Measurements from ENCODE around the gene EEF1G. TPM values are rescaled to one million over a fixed set of nuclear protein-coding genes. Genes with fewer than 3 reads are reported as not detected.

The EEF1G gene
- total and polyA plus RNA-seq, 2 of the 13 experiments (the other 11 are each of a cell fraction or from before 2014, with no cell fraction given) = 1,787 to 2,144 TPM

DNA sequence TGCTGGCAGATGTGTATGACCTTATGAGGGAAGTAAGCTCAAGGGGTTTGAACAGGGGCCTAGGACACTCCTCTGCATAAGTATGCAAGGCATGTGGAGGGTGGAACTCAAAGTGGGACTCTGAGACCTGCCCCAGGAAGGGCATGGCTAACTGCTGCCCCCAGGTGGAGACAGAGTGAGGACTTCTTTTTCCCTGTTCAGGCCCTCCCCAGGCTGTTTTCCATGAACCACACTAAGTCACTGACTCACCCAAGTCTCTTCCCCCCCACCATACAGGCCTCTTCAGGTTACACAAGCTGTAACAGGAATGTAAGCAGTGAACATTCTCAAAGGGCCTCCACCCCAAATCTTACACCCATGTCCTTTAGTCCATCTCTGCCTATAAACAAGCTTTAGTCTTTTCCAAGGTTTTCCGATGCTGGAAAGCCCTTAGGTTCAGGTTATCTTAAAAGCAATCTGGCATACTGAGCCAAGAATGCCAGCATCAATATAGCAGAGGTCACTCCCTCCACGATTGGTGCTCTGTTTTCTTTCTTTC is 13.1 kb downstream of the EEF1G start (continued):
- peak; percentile 44 to 82; a peak in 1 of 4 replicates for TF ChIP-seq HMGXB4 (CRISPR knock-in tag; IDR thresholded peaks at IDR 0.05; ENCODE audit: borderline replicate concordance in 1 of 2, low read depth in 1 of 2)
- no peak for TF ChIP-seq MTF2 (CRISPR knock-in tag; IDR thresholded peaks at IDR 0.05; ENCODE audit: borderline replicate concordance)
- TF ChIP-seq PPARG (CRISPR knock-in tag; conservative IDR thresholded peaks at IDR 0.05) = 0 out of 2 replicates have a peak, but pooled peaks have one; percentile 12
- TF ChIP-seq TRAFD1 (CRISPR knock-in tag; IDR thresholded peaks at IDR 0.05; ENCODE audit: borderline replicate concordance) = no peak
- TF ChIP-seq HDAC1 (CRISPR knock-in tag; IDR thresholded peaks at IDR 0.05) = peak; percentile 37; the same call in 1 of the 2 replicates
- TF ChIP-seq ELF1 (CRISPR knock-in tag; IDR thresholded peaks at IDR 0.05) = no peak
- TF ChIP-seq FUBP1 (CRISPR knock-in tag; IDR thresholded peaks at IDR 0.05; ENCODE audit: borderline replicate concordance) = no peak
- TF ChIP-seq, protein P1, sequence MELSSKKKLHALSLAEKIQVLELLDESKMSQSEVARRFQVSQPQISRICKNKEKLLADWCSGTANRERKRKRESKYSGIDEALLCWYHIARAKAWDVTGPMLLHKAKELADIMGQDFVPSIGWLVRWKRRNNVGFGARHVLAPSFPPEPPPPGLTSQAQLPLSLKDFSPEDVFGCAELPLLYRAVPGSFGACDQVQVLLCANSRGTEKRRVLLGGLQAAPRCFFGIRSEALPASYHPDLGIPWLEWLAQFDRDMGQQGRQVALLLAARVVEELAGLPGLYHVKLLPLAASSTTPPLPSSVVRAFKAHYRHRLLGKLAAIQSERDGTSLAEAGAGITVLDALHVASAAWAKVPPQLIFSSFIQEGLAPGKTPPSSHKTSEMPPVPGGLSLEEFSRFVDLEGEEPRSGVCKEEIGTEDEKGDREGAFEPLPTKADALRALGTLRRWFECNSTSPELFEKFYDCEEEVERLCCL (CRISPR knock-in tag; IDR thresholded peaks at IDR 0.05; ENCODE audit: borderline replicate concordance) = no peak
- no peak for TF ChIP-seq CEBPB (IDR thresholded peaks at IDR 0.05; ENCODE audit: borderline replicate concordance, low read depth, low read length)
- TF ChIP-seq ARID4A (CRISPR knock-in tag; IDR thresholded peaks at IDR 0.05; ENCODE audit: borderline replicate concordance) = peak; percentile 47; the same call in 1 of the 2 replicates
- TF ChIP-seq FOSL2 (CRISPR knock-in tag; IDR thresholded peaks at IDR 0.05) = peak; percentile 87
- peak; percentile 39; the same call in 1 of the 2 replicates for TF ChIP-seq HOMEZ (CRISPR knock-in tag; IDR thresholded peaks at IDR 0.05; ENCODE audit: low read depth)

Data from HepG2 (cell line).